Measurements from ENCODE around the gene RIN3.

- TF ChIP-seq POLR2A (IDR thresholded peaks at IDR 0.05; ENCODE audit: low read depth, low read length): no peak
- TF ChIP-seq, protein P1, sequence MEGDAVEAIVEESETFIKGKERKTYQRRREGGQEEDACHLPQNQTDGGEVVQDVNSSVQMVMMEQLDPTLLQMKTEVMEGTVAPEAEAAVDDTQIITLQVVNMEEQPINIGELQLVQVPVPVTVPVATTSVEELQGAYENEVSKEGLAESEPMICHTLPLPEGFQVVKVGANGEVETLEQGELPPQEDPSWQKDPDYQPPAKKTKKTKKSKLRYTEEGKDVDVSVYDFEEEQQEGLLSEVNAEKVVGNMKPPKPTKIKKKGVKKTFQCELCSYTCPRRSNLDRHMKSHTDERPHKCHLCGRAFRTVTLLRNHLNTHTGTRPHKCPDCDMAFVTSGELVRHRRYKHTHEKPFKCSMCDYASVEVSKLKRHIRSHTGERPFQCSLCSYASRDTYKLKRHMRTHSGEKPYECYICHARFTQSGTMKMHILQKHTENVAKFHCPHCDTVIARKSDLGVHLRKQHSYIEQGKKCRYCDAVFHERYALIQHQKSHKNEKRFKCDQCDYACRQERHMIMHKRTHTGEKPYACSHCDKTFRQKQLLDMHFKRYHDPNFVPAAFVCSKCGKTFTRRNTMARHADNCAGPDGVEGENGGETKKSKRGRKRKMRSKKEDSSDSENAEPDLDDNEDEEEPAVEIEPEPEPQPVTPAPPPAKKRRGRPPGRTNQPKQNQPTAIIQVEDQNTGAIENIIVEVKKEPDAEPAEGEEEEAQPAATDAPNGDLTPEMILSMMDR (conservative IDR thresholded peaks at IDR 0.05; ENCODE audit: low read depth, low read length): no peak
- no peak for TF ChIP-seq MAFK (IDR thresholded peaks at IDR 0.05; ENCODE audit: low read depth, low read length)
Measured at GRCh38 chr14:92737206-92737605, 223.6 kb downstream of the RIN3 start.
